ENCODE data around the gene FLT1.

FLT1 gene

GRCh38 chr13:28356561-28357021 lies 138.3 kb downstream of the FLT1 start:
- TF ChIP-seq, protein P1, sequence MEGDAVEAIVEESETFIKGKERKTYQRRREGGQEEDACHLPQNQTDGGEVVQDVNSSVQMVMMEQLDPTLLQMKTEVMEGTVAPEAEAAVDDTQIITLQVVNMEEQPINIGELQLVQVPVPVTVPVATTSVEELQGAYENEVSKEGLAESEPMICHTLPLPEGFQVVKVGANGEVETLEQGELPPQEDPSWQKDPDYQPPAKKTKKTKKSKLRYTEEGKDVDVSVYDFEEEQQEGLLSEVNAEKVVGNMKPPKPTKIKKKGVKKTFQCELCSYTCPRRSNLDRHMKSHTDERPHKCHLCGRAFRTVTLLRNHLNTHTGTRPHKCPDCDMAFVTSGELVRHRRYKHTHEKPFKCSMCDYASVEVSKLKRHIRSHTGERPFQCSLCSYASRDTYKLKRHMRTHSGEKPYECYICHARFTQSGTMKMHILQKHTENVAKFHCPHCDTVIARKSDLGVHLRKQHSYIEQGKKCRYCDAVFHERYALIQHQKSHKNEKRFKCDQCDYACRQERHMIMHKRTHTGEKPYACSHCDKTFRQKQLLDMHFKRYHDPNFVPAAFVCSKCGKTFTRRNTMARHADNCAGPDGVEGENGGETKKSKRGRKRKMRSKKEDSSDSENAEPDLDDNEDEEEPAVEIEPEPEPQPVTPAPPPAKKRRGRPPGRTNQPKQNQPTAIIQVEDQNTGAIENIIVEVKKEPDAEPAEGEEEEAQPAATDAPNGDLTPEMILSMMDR (IDR thresholded peaks at IDR 0.05; ENCODE audit: extremely low read depth, missing control alignments) = no peak
- no peak for DNase-seq (ENCODE audit: low spot score)

- TF ChIP-seq, protein P1 (IDR thresholded peaks at IDR 0.05; ENCODE audit: extremely low read depth, missing control alignments) = no peak
- DNase-seq (ENCODE audit: low spot score) = no peak
Observed at GRCh38 chr13:28355822-28356371, 139.0 kb downstream of the FLT1 start.

DNA sequence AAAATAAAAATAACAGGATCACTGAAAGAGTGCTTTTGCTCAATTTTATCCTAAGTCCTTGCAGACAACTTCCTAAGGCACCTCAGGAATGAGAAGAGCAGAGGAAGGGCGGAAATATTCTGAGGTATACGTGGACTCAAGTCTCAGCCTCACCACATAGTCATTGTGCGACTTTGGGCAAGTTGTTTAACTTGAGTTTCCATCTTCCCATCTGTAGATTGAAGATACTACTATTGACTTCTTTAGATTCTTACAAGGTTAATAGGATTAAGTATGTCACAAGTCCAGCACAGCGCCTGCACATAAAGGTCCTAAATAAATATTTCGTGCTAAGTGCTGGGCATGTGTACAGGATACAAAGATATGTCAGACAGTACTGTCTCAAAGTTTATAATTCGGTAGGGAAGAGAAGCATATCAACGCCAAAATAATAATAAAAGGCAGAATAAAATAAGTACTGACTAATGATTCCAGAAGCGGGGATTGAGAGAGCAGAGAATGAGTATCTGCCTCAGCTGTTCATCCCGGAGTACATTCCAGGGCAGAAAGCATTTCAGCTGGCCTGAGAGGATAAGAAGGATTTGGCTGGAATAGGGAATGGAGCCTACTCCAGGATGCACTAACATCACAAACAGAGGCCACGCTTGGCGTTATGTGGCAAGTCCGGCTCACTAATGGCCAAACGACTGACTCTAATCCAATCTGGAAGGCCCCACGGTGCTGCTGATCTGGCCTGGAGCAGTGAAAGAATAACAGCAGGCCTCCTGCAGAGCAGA lies 139.7 kb downstream of the FLT1 start:
- no peak for DNase-seq (ENCODE audit: low spot score)
- TF ChIP-seq, protein P1 (IDR thresholded peaks at IDR 0.05; ENCODE audit: extremely low read depth, missing control alignments) = no peak

DNA sequence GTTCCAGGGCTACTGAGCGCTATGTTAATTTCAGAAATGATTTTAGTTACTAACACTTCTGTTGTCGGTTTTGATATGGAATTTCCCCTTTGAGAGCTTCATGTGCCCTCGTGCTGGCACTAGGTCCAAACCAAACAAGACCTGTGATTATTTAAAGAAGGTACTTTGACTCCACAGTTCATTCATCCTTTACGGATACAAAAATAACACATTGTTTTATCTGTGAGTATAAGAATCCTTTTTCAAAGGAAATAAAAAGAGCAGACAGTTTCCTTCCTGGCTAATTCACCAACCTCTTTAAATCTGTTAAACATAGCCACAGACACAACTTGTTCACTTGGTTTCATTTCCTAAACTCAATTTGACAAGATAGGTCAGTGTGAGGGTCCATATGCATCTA lies 141.2 kb downstream of the FLT1 start:
- no peak for DNase-seq (ENCODE audit: low spot score)
- TF ChIP-seq, protein P1 (IDR thresholded peaks at IDR 0.05; ENCODE audit: extremely low read depth, missing control alignments) = no peak

DNA sequence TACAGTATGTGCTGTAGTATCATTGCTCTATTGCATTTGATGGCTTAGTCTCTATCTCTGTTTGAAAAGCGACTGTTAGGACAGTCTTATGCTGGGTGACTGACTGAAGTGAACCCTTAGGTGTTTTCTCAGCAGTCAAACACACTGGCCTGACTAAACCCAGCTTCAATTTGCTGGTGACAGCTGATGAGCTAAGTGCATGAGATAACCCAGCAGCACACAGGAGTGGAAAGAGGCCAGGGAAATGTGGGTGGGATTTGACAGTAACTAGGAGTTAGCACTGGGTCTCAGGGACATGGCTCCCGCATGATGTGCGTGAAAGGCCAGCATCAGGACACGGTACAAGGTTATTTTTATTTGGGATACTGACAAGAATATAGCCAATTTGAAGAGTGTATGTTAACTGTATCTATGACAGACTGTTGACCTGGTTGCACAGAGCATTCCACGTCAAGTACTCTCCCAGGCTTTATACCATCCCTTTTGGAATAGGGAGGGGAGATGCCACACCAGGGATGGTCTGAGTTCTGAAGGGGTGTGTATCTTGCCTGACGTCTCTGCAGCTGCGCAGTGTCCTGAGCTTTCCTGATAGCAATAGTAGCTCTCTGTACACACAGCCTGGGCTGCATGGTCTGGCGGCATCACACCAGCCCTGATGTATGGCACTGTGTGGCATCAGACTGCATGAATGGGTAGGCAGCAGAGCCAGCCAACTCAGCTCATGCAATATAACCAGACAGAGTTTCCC lies 144.8 kb downstream of the FLT1 start:
- TF ChIP-seq, protein P1 (IDR thresholded peaks at IDR 0.05; ENCODE audit: extremely low read depth, missing control alignments) = no peak
- no peak for DNase-seq (ENCODE audit: low spot score)

GRCh38 chr13:28349371-28349770 lies 145.6 kb downstream of the FLT1 start:
- no peak for DNase-seq (ENCODE audit: low spot score)
- TF ChIP-seq, protein P1 (IDR thresholded peaks at IDR 0.05; ENCODE audit: extremely low read depth, missing control alignments) = no peak
